Right hindlimb (tissue), 1 donor: ENCODE data around the gene FUOM.
A peak's percentile ranks its signal among the peaks of the same experiment; 100 is the strongest.

Experiments
- DNase-seq: peaks from one replicate; pipeline ENCODE4 v3.0.0-alpha.2; 2018

The FUOM gene

GRCh38 chr10:133309100-133309719 is 48.6 kb downstream of the FUOM start:
- peak; percentile 93 for DNase-seq

DNA sequence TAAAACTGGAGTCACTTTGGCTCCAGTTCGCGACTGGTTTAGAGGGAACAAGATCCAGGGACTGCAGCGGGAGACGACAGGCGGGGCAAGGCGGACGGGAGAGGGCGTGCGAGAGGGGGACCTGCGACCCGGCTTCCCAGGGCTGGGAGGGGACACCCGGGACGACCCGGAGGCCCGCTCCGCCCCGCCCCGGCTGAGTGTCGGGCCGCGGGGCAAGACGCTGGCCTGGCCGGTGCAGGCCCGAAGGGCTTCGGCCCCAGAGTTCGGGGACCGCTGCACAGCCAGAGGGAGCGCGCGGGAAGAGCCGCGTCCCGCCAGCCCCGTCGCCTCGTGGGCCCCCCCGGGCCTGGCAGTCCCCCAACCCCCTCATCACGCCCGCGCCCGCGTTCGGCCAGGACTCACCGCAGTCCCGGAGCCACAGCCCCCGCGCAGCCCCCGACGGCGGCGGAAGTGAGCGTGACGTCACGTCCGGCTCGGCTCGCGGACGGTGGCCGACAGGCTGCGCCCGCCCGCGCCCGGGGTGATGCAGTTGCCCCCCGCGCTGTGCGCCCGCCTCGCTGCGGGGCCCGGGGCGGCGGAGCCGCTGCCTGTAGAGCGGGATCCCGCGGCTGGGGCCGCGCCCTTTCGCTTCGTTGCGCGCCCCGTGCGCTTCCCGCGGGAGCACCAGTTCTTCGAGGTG is 49.3 kb downstream of the FUOM start, which contains the start of the genes TUBGCP2 and ZNF511:
TSS of gene TUBGCP2 (minus strand) at position 452 of the 679 bp plus-strand sequence. CDS start 5,931 bp downstream, outside the sequence.
TSS of gene ZNF511 (plus strand) at position 494 of the 679 bp plus-strand sequence. CDS start at position 524, 30 bp downstream.
- DNase-seq: peak; percentile 92

DNA sequence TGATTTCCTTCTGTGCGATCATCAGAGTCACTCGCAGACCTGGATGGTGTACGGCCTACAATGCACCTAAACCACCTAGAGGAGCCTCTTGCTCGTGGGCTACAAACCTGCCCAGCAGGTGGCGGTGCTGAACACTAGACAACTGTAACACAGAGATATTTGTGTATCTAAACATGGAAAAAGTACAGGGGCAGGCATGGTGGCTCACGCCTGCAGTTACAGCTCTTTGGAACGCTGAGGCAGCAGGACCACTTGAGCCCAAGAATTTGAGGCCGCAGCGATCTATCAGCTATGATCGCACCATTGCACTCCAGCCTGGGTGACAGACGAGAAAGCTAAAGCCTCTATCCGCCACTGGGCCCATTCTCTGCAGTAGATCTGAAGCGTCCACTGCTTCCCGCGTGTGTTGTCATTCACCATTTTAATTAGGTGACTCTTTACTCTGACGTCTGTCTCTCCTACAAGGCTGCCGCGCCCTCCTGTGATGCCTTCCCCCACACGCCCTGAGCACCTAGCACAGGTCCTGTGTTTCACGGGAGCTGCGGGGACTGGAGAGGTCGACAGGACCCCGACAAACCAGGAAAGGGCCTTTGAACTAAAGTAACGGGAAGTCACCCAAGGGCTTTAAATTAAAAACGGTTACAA is 49.9 kb downstream of the FUOM start:
- DNase-seq: peak; percentile 68

DNA sequence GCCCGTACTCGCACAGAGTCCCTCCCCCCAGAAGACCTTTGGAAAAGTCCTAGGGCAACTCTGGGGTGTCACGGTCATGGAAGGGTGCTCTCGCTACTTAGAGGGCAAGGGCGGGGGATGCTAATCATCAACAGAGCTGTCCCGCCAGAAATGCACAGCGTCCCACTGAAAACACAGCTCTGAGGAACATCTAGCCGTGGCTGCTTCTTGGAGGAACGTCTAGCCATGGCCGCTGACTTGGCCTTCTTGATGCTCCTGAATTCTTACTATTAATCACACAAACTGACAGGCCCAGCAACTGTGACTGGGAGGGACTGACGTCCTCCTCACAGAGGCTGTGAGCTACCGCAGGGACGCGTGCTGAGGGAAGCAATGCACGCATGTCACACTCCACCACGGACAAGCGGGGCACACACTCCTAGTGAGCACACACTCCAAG is 50.9 kb downstream of the FUOM start:
- DNase-seq: no peak

DNA sequence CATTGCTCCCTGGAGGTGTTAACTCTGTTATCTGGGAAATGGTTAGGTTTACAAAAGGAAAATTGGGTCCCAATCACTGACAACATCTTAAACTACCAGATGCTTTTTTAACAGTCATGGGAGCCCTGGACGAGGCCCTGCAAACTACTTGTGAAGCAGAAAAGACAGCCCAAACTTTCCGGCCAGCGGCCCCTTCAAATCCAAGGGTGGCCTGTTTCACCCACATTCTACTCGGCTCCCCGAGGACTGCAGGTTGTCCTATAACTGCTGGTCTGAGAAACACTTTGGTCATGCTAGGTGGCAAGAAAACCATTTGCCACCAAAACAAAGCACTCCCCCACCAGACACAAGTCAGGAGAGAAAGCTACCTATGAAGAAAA is 51.7 kb downstream of the FUOM start:
- DNase-seq: no peak
